WTC11 (cell line): ENCODE data around the gene IL2RG.

Experiments used
- CTCF ChIP-seq: fragments of 200-600 bp; IDR thresholded peaks from 2 replicates; pipeline ENCODE4 v1.8.0; 2022; ENCODE audit warnings: antibody characterized with exemption
- ELF4 ChIP-seq: sonication (generic); formaldehyde crosslinking; IDR thresholded peaks from 2 replicates; pipeline ENCODE4 v1.8.1; 2022; ENCODE audit warnings: low read depth, mild to moderate bottlenecking, moderate library complexity, missing genetic modification reagents

GRCh38 chrX:71131510-71131909 lies 20.1 kb upstream of the IL2RG start:
- no peak for TF ChIP-seq ELF4
- no peak for TF ChIP-seq CTCF
